Astrocyte (in vitro differentiated cells and primary cell): ENCODE data around the gene OLFML2B.

ENCODE experiments used
- CTCF ChIP-seq: IDR thresholded peaks from 2 replicates; pipeline ENCODE4 v1.5.1; 2011; ENCODE audit warnings: low read depth, mild to moderate bottlenecking, inconsistent platforms, low read length, moderate library complexity; ENCODE audit not compliant: insufficient read depth
- EZH2 ChIP-seq: IDR thresholded peaks from 2 replicates; pipeline ENCODE4 v1.6.1; 2012; ENCODE audit warnings: mild to moderate bottlenecking, low read length, inconsistent platforms; ENCODE audit not compliant: insufficient read depth

- no peak for TF ChIP-seq CTCF
- TF ChIP-seq EZH2, result no peak
Observed at GRCh38 chr1:161954466-161954865, 69.2 kb downstream of the OLFML2B start.
